ENCODE measurements around the gene SPATA21.
"Not testable (repeated sequence)": the region's sequence is repeated elsewhere in the genome, so short reads cannot be mapped to it uniquely, and the experiment has no call there.

SPATA21 gene

DNA sequence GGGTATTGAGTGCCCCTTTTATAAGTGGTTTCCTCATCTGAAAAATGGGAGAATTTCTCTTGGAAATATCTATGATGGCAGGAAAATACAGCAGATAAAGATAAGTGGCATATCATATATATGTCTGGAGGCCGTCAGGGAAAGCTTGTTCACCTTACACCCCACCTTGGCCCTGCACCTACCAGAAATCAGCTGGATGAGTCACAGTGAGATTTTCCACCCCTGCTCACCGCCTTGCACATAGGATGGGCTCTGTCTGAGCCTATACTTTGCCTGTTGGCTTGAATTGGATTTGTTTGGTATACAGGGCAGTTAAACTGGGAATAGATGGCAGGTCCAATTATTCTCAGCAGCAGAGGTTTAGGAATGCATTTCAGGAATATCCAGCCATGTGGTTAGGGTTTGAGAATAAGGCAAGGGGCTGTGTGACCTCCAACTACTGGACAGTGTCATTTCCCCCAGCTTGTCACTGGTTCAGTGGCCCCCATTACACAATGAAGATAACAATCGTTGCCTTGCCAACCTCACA, at the start of gene SPATA21:
SPATA21 (minus strand) TSS at position 479 of the 529 bp plus-strand sequence. CDS start 6,053 bp downstream, outside the sequence.
- TF ChIP-seq CTCF (IDR thresholded peaks at IDR 0.05; ENCODE audit: unreplicated experiment in 3 of 3): no peak
- Mint-ChIP-seq H3K4me1 (peaks cover 15% of the 10 kb centered on the region), H3K4me3 (peak within 1 kb of the TSS in 1 of 3 experiments; percentile 31), H3K36me3 (ENCODE audit: low read depth) (no peaks in the 10 kb centered on the region), H3K27ac (no peak within 1 kb of the TSS), H3K27me3 (ENCODE audit: low read depth) (peaks cover 6% of the 10 kb centered on the region), H3K9me3 (no peaks in the 10 kb centered on the region)

GRCh38 chr1:16487011-16487410, 49.8 kb upstream of the SPATA21 start:
- H3K4me1 Mint-ChIP-seq; H3K27me3 Mint-ChIP-seq (ENCODE audit: low read depth); H3K4me3 Mint-ChIP-seq; H3K9me3 Mint-ChIP-seq; H3K27ac Mint-ChIP-seq: not testable (repeated sequence)
- peaks cover 24% of the 10 kb centered on the region for H3K36me3 Mint-ChIP-seq (ENCODE audit: low read depth)

DNA sequence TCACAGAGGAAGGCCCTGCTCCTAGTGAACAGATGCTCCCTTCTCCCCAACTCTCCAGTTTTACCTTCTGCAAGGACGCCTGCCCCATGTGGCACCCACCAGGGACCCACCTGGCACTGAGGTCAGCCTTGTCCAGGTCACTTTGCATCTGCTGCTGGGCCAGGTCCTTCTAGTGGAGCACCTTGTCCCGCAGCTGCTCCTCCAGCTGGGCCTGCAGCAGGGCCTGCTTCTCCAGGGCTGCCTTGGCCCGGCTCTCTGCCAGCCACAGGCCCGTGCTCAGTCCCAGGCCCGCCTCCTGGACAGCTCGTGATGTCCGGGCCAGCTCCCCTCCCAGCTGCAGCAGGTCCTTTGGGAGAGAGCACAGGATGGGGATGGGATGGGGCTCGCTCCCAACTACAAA, 49.1 kb upstream of the SPATA21 start:
- peaks cover 29% of the 10 kb centered on the region for H3K36me3 Mint-ChIP-seq (ENCODE audit: low read depth)
- not testable (repeated sequence) for H3K4me1 Mint-ChIP-seq; H3K27me3 Mint-ChIP-seq (ENCODE audit: low read depth); H3K27ac Mint-ChIP-seq; H3K4me3 Mint-ChIP-seq; H3K9me3 Mint-ChIP-seq

GRCh38 chr1:16484931-16485330, 47.7 kb upstream of the SPATA21 start:
- Mint-ChIP-seq H3K27me3 (ENCODE audit: low read depth) (no peaks in the 10 kb centered on the region), H3K36me3 (ENCODE audit: low read depth) (peaks cover 39% of the 10 kb centered on the region), H3K4me3 (no peak overlapping the region), H3K4me1 (no peaks in the 10 kb centered on the region), H3K27ac (no peak overlapping the region), H3K9me3 (no peaks in the 10 kb centered on the region)
- TF ChIP-seq CTCF (IDR thresholded peaks at IDR 0.05; ENCODE audit: unreplicated experiment in 3 of 3): no peak

DNA sequence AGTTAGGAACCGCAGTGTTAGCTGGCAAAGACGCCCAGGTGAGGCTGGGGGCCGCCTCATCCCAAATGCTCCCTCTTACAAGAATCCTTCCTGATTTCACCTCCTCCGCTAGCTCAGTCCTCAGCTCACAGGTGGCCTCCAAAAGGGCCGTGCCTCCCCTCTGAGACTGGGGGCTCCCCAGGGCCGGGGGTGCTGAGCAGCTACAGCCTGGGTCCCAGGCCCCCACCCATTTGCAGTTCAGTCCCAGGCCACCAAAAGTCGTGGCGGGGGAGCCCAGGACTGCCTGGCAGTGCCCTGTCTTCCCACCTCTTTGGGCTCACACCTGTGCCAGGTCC, 47.2 kb upstream of the SPATA21 start:
- no peak overlapping the region for H3K27ac Mint-ChIP-seq
- H3K4me1 Mint-ChIP-seq: no peaks in the 10 kb centered on the region
- H3K36me3 Mint-ChIP-seq (ENCODE audit: low read depth): peaks cover 39% of the 10 kb centered on the region
- H3K27me3 Mint-ChIP-seq (ENCODE audit: low read depth): no peaks in the 10 kb centered on the region
- TF ChIP-seq CTCF (IDR thresholded peaks at IDR 0.05; ENCODE audit: unreplicated experiment in 3 of 3): no peak
- H3K4me3 Mint-ChIP-seq: no peak overlapping the region
- H3K9me3 Mint-ChIP-seq: no peaks in the 10 kb centered on the region

DNA sequence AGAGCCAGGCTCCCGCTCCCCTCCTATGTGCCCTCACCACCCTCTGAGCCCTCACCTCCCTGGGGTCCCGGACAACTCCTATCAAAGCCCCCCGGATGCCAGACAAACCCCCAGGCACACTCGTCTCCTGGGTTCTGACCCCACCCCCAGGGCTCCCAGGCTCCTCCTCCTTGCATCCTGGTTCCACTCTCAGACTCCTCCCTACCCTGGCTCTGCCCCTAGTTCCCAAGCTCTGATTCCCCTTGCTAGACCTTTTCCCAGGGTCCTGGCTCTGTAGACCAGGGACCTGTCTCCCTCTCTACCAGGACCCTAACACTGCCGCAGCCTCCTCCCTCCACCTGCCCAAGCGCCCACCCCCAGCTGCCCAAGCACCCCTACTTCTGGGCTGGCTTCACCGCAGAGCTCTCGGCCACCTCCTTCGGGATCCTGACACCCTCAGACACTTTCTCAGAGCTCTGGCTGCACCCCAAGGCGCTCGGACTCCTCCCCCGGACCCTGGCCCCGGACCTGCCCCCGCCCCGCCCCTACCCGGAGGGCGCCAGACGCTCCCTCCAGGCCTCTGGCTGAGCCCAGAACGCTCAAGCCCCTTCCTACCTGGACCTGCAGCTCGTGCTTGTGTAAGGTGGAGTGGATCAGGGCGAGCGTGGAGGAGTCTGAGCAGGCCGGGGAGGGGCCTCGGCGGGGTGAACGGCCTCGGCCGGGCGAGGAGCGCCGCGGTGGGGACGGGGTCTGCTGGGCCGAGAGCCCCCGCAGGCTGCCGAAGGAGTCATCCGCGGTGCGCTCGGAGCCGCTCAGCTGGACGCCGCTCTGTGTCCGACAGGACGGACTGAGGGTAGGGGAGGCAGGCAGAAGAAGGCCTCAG, 46.6 kb upstream of the SPATA21 start:
- not testable (repeated sequence) for H3K27me3 Mint-ChIP-seq (ENCODE audit: low read depth); H3K4me1 Mint-ChIP-seq; H3K4me3 Mint-ChIP-seq; H3K27ac Mint-ChIP-seq; H3K9me3 Mint-ChIP-seq
- H3K36me3 Mint-ChIP-seq (ENCODE audit: low read depth): peaks cover 34% of the 10 kb centered on the region

- not testable (repeated sequence) for H3K27me3 Mint-ChIP-seq (ENCODE audit: low read depth); H3K4me3 Mint-ChIP-seq; H3K9me3 Mint-ChIP-seq; H3K4me1 Mint-ChIP-seq; H3K27ac Mint-ChIP-seq
- peaks cover 33% of the 10 kb centered on the region for H3K36me3 Mint-ChIP-seq (ENCODE audit: low read depth)
These were observed 45.9 kb upstream of the SPATA21 start for GRCh38 chr1:16483146-16483545.

GRCh38 chr1:16478091-16478490, 40.9 kb upstream of the SPATA21 start:
- H3K4me1 Mint-ChIP-seq: no peaks in the 10 kb centered on the region
- TF ChIP-seq CTCF (IDR thresholded peaks at IDR 0.05; ENCODE audit: unreplicated experiment in 3 of 3): no peak
- no peaks in the 10 kb centered on the region for H3K27me3 Mint-ChIP-seq (ENCODE audit: low read depth)
- peaks cover 40% of the 10 kb centered on the region for H3K36me3 Mint-ChIP-seq (ENCODE audit: low read depth)
- no peaks in the 10 kb centered on the region for H3K9me3 Mint-ChIP-seq
- H3K27ac Mint-ChIP-seq: no peak overlapping the region
- no peak overlapping the region for H3K4me3 Mint-ChIP-seq

DNA sequence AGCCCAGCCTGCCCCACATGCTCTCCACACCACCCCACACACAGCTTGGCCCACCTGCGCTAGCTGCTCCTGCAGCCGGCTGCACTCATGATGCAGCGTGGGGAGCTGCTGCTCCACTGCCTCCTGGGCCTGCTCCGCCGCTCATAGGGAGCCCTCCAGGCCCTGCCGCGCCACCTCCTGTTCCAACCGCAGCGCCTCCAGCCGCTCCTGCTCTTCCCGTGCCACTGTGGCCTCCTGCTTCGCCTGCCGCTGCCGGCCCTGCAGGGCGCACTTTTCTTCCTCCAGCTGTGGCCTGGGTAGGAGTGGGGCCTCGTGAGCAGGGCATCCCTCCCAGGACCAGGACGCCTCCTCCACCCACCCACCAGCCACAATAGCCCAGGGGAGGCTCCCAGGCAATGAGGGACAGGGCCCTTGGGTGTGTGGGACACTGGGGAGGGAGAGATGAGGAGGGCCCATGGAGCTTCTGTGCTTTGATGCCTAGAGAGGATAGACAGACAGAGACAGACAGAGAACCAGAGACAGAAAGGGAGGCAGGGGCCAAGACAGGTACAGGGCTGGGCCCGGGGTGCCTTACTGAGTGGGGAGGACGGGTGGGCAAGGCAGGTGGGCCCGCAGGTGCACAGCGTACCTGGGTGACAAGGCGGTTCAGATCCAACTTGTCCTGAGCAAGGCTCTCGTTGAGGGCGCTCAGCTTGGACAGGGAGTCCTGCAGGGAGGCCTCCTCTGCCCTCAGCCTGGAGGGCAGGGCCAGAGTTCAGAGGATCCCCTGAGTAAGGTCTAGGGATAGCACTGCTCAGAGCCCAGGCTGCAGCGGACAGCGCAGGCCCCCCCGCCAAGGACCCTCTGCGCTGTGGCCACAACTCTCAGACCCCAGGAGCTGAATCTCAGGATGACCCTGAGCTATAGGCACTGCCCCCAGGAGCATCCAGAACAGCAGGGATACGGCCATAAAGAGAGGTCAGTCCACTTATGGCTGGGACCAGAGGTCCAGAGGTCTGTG, 38.8 kb upstream of the SPATA21 start:
- H3K4me1 Mint-ChIP-seq; H3K9me3 Mint-ChIP-seq; H3K27ac Mint-ChIP-seq; H3K27me3 Mint-ChIP-seq (ENCODE audit: low read depth); H3K4me3 Mint-ChIP-seq: not testable (repeated sequence)
- peaks cover 43% of the 10 kb centered on the region for H3K36me3 Mint-ChIP-seq (ENCODE audit: low read depth)

DNA sequence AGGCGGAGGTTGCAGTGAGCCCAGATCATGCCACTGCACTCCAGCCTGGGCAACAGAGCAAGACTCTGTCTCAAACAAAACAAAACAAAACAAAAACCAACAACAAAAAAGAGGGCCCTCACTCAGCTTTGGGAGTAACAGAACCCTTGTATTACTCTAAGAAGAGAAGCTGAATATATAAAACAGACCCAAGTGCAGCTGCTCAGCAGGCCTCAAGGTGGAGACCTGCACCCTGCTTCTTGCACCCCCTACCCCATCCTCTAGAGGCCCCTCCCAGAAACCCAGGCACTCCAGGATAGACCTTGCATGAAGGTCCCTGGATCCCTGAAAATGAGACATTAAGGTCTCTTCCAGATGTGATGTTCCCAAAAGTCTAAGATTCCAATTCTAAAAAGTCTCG, 37.7 kb upstream of the SPATA21 start:
- not testable (repeated sequence) for H3K27me3 Mint-ChIP-seq (ENCODE audit: low read depth); H3K27ac Mint-ChIP-seq; H3K4me3 Mint-ChIP-seq; H3K4me1 Mint-ChIP-seq; H3K9me3 Mint-ChIP-seq
- peaks cover 41% of the 10 kb centered on the region for H3K36me3 Mint-ChIP-seq (ENCODE audit: low read depth)

Data from nephron (organoid).